ENCODE data around the gene EEFSEC. TPM values are rescaled to one million over a fixed set of nuclear protein-coding genes. Genes with fewer than 3 reads are reported as not detected.

Gene EEFSEC
- total RNA-seq, 1 experiment from 2014 or later, result 15.4 TPM

DNA sequence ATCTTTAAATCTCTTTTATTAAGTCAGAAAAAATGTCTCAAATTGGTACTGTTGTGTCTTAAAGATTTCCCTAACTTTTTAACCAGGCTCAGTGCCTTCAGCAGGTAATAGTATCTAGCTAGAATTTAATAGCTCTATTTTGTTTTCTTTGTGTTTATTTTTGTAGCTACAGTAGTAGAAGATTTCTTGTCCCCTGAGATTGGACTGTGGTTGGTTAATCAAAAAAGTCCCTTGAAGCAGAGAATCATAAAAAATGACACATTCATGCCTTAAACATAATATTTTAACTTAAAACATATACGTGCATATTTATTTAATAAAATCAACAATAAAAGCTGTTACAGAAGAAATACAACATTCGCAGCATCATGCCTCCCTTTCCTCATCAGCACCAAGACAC lies 102.8 kb downstream of the EEFSEC start:
- in situ Hi-C loops (cut with HindIII; ENCODE audit: low pct_unique_long_range_greater_than_20kb, low sequenced_read_pairs), result no loop called here
- no TSS peak for BruUV-seq (replicated peaks)
- POLR2A ChIA-PET, result no interaction called here

DNA sequence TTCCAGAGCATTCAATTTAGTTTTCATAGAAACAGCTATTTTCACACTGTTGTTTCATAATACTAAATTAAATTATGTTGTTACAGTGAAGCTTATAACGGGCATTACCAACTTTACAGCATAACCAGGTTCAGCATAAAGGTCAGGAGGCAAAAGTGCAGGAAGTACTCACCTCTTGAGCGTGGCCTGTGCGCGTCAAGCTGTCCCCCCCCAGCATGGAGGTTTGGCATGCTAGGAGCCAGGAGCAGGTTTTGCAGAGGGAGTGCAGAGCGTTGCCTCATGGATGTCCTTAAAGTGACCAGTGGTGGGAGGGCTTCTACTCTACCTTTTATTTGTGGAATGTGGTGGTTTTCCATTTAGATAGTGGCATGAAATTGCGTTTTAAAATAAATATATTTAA lies 104.4 kb downstream of the EEFSEC start:
- Histone ChIP-seq H3K4me1 (ENCODE audit: control insufficient read depth, insufficient read depth, low read length) (no peaks in the 10 kb centered on the region), H3K9me3 (ENCODE audit: control insufficient read depth, insufficient read depth, low read depth, low read length) (no peaks in the 10 kb centered on the region), H3K36me3 (ENCODE audit: control insufficient read depth, insufficient read depth, low read length) (no peaks in the 10 kb centered on the region), H3K4me3 (ENCODE audit: low read depth in 2 of 2, low read length in 2 of 2) (no peak overlapping the region), H3K27ac (ENCODE audit: low read length) (no peak overlapping the region), H3K27me3 (ENCODE audit: control insufficient read depth, insufficient read depth, low read length) (no peaks in the 10 kb centered on the region)
- POLR2A ChIA-PET, result no interaction called here
- in situ Hi-C loops (cut with HindIII; ENCODE audit: low pct_unique_long_range_greater_than_20kb, low sequenced_read_pairs) (no loop called here), intact Hi-C loops (cut with micrococcal nuclease; ENCODE audit: unreplicated experiment) (no loop called here)
- BruUV-seq (replicated peaks), result no TSS peak
- DNase-seq (ENCODE audit: low read depth, low spot score) (no peak), ATAC-seq (no peak)
- TF ChIP-seq, protein P1, sequence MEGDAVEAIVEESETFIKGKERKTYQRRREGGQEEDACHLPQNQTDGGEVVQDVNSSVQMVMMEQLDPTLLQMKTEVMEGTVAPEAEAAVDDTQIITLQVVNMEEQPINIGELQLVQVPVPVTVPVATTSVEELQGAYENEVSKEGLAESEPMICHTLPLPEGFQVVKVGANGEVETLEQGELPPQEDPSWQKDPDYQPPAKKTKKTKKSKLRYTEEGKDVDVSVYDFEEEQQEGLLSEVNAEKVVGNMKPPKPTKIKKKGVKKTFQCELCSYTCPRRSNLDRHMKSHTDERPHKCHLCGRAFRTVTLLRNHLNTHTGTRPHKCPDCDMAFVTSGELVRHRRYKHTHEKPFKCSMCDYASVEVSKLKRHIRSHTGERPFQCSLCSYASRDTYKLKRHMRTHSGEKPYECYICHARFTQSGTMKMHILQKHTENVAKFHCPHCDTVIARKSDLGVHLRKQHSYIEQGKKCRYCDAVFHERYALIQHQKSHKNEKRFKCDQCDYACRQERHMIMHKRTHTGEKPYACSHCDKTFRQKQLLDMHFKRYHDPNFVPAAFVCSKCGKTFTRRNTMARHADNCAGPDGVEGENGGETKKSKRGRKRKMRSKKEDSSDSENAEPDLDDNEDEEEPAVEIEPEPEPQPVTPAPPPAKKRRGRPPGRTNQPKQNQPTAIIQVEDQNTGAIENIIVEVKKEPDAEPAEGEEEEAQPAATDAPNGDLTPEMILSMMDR (IDR thresholded peaks at IDR 0.05), result no peak
- TF ChIP-seq, protein P2, sequence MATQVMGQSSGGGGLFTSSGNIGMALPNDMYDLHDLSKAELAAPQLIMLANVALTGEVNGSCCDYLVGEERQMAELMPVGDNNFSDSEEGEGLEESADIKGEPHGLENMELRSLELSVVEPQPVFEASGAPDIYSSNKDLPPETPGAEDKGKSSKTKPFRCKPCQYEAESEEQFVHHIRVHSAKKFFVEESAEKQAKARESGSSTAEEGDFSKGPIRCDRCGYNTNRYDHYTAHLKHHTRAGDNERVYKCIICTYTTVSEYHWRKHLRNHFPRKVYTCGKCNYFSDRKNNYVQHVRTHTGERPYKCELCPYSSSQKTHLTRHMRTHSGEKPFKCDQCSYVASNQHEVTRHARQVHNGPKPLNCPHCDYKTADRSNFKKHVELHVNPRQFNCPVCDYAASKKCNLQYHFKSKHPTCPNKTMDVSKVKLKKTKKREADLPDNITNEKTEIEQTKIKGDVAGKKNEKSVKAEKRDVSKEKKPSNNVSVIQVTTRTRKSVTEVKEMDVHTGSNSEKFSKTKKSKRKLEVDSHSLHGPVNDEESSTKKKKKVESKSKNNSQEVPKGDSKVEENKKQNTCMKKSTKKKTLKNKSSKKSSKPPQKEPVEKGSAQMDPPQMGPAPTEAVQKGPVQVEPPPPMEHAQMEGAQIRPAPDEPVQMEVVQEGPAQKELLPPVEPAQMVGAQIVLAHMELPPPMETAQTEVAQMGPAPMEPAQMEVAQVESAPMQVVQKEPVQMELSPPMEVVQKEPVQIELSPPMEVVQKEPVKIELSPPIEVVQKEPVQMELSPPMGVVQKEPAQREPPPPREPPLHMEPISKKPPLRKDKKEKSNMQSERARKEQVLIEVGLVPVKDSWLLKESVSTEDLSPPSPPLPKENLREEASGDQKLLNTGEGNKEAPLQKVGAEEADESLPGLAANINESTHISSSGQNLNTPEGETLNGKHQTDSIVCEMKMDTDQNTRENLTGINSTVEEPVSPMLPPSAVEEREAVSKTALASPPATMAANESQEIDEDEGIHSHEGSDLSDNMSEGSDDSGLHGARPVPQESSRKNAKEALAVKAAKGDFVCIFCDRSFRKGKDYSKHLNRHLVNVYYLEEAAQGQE (IDR thresholded peaks at IDR 0.05; ENCODE audit: insufficient read depth in 1 of 2, low read depth in 2 of 2, low read length in 1 of 2), result no peak
- no peak for TF ChIP-seq SIN3A (IDR thresholded peaks at IDR 0.05; ENCODE audit: borderline replicate concordance, insufficient read depth, low read depth, low read length)
- CTCF ChIA-PET, result no interaction called here

More for the DNA sequence above, 102.8 kb downstream of the EEFSEC start:
- Histone ChIP-seq H3K27ac (ENCODE audit: low read length) (no peak overlapping the region), H3K4me1 (ENCODE audit: control insufficient read depth, insufficient read depth, low read length) (no peaks in the 10 kb centered on the region), H3K9me3 (ENCODE audit: control insufficient read depth, insufficient read depth, low read depth, low read length) (no peaks in the 10 kb centered on the region), H3K27me3 (ENCODE audit: control insufficient read depth, insufficient read depth, low read length) (no peaks in the 10 kb centered on the region), H3K4me3 (ENCODE audit: low read depth in 2 of 2, low read length in 2 of 2) (no peak overlapping the region), H3K36me3 (ENCODE audit: control insufficient read depth, insufficient read depth, low read length) (no peaks in the 10 kb centered on the region)
- CTCF ChIA-PET, result no interaction called here
- ATAC-seq, result no peak
- DNase-seq (ENCODE audit: low read depth, low spot score), result no peak
- intact Hi-C loops (cut with micrococcal nuclease; ENCODE audit: unreplicated experiment), result no loop called here
- TF ChIP-seq TCF7L2 (IDR thresholded peaks at IDR 0.05; ENCODE audit: low read depth, low read length) (no peak), SIN3A (IDR thresholded peaks at IDR 0.05; ENCODE audit: borderline replicate concordance, insufficient read depth, low read depth, low read length) (no peak), POLR2AphosphoS5 (IDR thresholded peaks at IDR 0.05; ENCODE audit: low read depth, low read length) (no peak)
- TF ChIP-seq, protein P1 (IDR thresholded peaks at IDR 0.05), result no peak
- TF ChIP-seq, protein P2 (IDR thresholded peaks at IDR 0.05; ENCODE audit: insufficient read depth in 1 of 2, low read depth in 2 of 2, low read length in 1 of 2), result no peak

Data from Panc1 (cell line).